GM19193 (cell line): ENCODE measurements around the gene ZMYND8.

ENCODE experiments used
- POLR2A ChIP-seq: IDR thresholded peaks from 4 replicates; pipeline ENCODE4 v1.6.1; 2011; ENCODE audit not compliant: insufficient read depth, insufficient read length; ENCODE audit errors: extremely low read depth

The ZMYND8 gene

GRCh38 chr20:47358039-47358671 is 1.7 kb upstream of the ZMYND8 start:
- TF ChIP-seq POLR2A: no peak

GRCh38 chr20:47357296-47358038 is 968 bp upstream of the ZMYND8 start:
- TF ChIP-seq POLR2A: peak; percentile 78

GRCh38 chr20:47356220-47356525 is 326 bp downstream of the ZMYND8 start:
- TF ChIP-seq POLR2A: no peak

DNA sequence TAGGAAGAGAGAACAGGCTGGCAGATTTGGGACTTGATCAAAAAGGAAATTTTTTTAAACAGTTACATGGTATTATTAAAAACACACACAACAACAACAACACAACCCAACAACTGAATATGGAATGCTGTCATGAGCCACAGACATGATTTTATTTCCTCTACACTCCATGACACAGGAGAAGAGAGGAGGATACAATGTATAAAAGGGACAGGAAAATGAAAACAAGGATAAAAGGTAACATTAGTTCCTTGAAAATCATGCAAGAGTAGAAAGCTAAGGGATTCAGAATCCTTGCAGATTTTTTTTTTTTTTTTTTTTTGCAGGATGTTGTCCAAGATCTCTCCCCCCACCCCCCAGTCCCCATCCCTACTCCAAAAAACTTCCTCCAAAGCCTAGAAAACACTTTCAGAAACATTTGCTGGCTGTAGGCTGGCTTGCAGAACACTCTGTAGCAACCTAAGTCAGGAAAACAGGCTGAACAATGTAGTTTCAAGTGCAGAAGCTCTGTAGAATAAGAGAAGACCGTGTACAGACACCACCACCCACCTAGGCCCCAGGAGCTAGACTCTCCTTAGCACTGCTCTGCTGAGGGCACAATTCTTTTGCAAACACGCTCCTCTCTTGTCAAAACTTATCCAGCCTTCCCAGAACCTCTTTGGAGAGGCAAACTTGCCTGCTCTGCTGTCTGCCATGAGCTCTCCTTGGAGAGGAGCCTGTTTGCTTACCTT is 845 bp downstream of the ZMYND8 start:
- TF ChIP-seq POLR2A: no peak

- no peak for TF ChIP-seq POLR2A
Observed at GRCh38 chr20:47354714-47355488, 1.6 kb downstream of the ZMYND8 start.

DNA sequence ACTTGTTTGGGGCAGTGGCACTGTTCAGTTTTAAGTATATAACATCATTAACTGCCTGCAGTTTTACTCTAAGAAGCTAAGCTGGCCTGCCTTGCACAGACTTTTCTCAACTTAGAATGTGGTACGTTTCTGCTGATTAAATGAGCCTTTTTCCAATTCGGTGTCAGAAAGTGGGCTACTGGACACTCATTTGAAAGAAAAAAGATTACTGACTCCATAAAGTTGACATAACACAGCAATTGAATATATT is 2.1 kb downstream of the ZMYND8 start:
- TF ChIP-seq POLR2A: no peak

GRCh38 chr20:47353692-47354463 is 2.6 kb downstream of the ZMYND8 start:
- peak; percentile 40 for TF ChIP-seq POLR2A

GRCh38 chr20:47353239-47353691 is 3.2 kb downstream of the ZMYND8 start:
- no peak for TF ChIP-seq POLR2A

- no peak for TF ChIP-seq POLR2A
Observed at GRCh38 chr20:47352332-47353238, 3.9 kb downstream of the ZMYND8 start.

GRCh38 chr20:47351643-47352331 is 4.7 kb downstream of the ZMYND8 start:
- no peak for TF ChIP-seq POLR2A

DNA sequence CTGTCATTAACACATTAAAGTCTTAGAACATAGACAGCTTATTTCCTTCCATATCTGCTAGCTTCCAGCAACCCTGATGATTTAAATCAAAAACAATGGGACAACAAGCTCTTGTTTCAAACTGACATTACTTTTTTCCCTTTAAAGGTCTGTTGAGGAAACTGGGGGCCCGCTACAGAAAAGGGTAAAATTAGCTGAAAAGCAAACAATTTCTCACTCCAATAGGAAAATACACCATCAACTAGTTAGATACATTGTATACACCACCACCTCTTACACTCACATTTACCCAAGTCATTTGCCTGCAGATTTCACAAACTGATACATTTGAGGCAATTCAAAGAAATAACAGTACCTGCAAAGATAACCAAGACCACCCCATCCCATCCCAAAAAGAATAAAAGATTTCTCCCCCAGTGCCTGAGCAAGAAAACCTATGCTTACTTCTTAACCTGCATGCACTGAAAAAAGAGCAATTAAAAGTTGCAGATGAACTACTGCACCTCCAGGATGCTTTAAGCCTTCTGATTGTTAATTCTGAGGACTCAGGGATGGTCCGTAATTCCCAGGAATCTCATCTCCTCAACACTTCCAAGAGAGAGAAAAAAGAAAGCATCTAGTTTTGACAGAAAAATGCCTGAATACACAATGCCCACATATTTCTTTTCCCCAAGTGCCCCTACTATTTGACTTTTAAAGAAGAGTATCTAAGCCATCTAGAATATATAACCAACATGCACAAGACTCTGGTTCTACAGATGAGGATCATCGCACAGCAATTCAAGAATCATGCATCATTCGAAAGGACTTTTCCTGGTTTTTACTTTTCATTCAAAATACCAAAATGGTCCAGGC is 5.6 kb downstream of the ZMYND8 start:
- TF ChIP-seq POLR2A: no peak

- TF ChIP-seq POLR2A: no peak
Observed at GRCh38 chr20:47350181-47350550, 6.3 kb downstream of the ZMYND8 start.
